CD4-positive, alpha-beta T cell treated with Interleukin-12 subunit alpha and Interleukin-12 subunit beta, for 1 hour (primary cell): ENCODE results near the gene COL7A1.

ENCODE experiments used
- DNase-seq: peaks from one replicate; pipeline ENCODE4 v3.0.0-alpha.2; 2020

The COL7A1 gene

DNA sequence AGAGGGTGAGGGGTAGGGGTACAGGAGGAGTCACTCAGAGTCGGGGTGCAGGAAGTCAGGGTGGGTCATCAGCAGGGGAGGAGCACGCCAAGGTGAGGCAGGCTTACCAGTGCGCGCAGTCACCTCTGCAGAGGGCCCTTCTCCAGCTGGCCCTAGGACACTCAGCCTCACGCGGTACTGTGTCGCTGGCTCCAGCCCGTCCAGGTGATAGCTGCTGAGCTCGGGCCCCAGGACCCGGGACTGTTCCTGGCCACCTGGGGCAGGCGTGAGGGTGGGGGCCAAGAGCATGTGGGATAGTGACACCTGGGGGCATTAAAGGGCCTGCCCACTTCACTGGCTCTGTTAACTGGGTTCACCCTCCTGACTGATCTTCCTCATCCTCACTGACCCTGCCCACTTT lies 7.4 kb downstream of the COL7A1 start:
- DNase-seq = no peak

DNA sequence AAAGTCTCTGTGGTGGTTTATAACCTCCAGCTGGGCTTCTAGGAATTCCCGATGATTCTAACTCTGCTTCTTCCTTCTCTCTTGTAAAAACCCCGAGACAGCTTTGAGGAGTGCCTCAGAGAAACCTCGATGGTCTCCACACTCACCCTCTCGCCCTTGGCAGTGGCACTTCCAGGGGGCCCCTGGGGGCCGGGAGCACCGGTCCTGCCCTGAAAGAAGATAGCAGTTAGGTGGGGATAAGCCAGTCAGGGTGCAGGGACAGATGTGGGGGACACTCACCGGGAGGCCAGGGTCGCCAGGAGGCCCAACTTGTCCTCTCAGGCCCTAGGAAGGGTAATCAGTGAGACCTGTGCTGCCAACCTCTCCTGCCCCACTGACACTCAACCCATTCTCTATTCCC lies 9.7 kb downstream of the COL7A1 start:
- DNase-seq = no peak

DNA sequence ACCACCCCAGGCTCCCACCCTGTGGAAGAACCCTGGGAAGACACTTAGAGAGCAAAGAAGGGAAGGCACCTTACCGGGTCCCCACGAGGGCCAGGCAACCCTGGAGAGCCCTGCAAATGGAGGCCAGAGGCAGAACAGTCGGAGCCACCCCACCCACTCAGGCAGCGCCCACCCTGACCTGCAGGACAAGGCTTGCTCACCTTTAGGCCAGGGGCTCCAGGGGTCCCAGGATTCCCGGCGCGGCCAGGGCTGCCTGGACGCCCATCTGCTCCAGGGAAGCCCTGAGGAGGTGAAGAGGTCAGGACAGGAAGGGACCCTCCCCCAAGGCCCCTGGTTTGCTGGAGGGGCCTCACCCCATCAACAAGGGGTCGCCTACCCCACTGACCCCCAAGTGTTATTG lies 10.3 kb downstream of the COL7A1 start:
- DNase-seq = no peak

DNA sequence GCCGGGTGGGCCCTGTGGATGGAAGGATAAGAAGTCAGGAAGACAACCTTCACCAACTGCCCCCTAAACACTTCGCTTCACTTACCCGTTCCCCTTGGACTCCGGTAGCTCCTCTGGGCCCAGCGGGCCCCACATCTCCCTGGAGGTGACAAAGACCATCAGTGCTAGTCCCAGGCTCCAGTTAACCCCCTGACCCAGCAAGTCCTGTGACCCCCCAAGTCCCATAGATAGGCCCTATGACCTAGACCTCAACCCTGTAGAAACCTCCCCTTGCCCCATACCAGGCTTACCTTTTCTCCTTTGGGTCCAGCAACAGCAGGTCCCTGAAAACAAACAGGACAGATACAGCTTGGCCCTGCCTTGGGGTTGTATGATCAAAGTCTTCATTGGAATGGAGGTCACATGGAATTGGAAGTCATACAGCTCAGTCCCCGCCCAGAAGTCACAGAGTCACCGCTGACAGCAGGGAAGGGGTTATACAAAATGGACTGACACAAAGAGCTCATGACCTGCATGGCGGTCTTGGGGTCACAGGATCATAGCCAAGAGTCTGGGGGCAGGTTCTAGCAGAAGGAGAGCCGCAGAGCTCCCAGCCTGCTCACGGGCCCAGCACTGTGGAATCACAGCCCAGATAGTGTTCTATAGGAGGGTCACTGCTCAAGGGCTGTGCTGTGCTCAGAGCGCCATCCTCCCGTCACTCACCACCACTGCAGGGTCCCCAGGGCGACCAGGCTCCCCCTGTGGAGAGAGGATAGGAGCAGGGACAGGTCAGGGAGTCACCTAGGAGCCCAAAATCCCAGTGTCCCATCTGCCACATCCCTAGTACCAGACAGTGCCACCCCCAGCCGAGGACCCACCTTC lies 13.3 kb downstream of the COL7A1 start:
- DNase-seq = no peak

DNA sequence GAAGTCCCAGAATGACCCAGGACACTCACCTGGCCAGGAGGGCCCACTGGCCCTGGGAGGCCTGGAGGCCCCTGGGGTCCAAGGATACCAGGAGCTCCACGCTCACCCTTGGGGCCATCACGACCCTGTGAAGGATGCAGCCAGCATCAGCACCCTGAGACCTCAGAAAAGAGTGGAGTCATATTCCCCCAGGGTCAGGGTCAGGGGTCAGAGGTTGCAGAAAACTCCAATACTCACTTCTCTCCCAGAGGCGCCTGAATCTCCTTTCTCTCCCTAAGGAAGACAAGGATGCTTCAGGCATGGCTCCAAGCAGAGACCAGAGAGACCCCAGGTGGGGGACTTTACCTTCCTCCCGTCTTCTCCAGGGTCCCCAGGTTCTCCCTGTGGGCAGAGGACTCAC lies 18.5 kb downstream of the COL7A1 start:
- no peak for DNase-seq

DNA sequence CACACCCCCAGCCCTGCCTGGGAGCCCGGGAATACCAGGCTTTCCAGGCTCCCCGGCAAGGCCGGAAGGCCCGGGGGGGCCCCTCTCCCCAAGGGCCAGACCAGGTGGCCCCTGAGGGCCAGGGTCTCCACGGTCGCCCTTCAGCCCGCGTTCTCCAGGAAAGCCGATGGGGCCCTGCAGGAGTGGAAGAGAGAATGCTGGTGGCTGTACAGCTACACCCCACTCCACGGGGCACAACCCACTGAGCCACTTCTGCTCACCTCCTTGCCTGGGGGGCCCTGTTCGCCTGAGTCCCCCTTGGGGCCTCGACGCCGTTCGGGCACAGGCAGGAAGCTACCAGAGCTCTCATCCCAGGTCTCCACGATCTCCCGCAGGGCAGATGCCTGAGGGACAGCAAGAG lies 19.8 kb downstream of the COL7A1 start:
- no peak for DNase-seq

DNA sequence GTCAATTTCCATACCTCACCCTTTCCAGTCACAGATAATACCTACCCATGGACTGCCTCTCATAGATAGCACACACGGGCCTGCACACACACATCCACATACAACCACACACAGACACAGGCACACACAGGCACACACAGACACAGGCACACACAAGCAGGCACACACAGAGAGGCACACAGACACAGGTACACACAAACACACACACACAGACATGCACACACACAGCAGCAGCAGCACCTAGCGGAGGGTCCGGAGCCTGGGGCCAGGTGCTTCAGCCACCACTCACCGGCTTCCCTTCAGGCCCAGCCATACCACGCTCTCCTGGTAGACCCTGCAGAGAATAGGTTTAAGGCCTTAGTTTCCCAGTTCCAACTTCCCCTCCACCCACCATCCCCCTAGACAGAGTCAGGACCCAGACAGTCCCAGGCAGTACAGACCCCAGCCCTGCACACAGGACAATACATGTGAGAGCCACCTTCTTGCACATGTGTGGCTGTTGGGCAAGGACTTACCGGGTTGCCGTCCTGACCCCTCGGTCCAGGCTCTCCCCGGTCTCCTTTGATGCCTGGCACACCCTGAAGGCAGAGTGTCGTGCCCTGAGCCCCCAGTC lies 21.1 kb downstream of the COL7A1 start:
- DNase-seq = no peak

DNA sequence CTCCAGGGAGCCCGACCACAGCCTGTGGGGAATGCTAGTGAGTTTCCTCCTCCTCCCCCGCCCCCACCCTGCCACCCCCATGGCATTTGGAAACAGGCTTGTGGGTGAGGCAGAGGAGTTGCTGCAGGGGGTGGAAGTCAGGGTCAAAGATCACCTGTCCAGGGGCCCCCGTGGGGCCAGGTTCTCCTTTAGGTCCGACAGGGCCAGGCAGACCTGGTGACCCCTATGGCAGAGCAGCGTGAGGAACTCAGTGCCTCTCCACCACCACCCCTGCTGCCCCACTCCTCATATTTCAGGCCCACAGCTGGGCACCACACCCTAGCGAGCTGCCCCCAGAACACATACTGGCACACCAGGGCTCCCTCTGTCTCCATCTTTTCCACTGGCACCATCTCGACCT lies 22.6 kb downstream of the COL7A1 start:
- DNase-seq = no peak

DNA sequence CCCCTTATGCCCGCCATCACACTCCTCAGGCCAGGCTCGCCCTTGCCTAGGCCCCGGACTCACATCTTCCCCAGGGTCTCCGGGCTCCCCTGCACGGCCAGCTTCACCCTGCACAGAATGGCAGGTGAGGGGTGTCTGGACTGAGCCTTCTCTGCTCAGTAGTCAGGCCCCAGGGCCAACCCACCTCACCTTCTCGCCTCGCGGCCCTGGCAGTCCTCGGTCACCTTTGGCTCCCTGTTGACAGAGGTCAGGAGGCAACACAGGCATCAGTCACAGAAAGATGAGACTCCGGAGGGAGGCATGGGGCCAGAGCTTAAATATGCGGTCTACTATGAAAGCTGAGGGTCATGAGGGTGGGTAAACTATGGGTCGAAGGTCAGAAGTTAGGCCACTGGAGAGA lies 23.2 kb downstream of the COL7A1 start:
- DNase-seq = no peak

DNA sequence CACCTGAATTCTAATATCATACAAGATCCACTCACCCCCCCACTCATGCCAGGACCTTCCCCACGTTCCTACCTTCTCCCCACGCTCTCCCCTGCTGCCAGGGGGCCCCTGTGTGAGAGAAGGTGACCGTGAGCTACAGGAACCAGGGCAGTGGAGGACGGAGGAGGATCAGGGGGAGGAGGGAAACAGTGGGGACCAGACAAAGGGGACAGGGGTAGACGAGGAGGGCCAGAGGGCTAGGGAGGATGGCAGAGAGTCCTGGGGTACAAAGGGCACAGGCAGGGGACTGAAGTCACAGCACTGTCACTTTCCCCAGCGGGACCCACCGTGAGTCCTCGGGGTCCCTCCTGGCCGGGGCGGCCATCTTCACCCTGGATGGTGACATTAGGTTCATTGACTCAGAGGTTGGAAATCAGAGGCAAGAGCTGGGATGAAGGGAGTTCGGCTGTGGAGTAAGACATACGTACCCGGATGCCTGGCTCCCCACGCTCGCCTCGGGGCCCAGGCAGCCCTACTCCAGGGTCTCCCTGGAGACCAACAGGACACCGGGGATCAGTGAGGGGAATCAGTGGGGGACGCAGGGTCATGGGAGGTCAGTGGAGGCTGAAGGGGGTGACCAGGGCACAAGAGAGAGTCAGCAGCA lies 25.2 kb downstream of the COL7A1 start:
- DNase-seq = no peak

DNA sequence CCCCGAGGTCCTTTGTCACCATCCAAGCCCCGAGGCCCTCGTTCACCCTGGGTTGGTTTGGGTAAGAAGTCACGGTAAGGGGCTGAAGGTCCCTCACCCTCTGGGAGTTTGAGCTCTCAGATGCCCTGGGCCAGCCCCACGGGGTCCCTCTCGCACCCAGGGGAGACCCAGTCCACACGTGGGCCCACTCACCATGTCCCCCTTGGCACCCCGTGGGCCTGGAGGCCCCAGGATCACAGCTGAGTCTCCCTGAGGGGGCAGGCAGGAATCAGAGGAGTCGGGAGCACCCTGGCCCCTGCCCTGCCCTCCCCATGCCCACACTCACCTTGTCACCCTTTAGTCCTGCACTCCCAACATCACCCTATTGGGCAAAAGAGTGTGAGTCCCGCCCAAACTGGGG lies 25.7 kb downstream of the COL7A1 start:
- no peak for DNase-seq

DNA sequence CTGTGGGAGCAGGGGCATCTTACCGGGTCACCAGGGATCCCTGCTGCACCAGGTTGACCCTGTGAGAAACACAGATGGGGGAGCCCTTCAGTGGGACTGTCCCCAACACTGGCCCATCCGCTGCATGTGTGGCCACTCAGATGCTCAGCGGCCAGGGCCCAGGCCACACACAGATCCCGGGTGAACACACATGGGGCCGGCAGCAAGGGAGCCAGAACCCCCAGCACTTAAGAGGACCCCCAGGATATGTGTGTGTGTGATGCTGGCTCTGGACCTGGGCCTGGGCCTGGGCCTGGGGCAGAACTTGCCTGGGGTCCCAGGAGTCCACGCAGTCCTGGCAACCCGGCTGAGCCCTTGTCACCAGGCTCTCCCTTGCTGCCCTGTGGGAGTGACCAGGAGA lies 26.7 kb downstream of the COL7A1 start:
- DNase-seq = no peak

DNA sequence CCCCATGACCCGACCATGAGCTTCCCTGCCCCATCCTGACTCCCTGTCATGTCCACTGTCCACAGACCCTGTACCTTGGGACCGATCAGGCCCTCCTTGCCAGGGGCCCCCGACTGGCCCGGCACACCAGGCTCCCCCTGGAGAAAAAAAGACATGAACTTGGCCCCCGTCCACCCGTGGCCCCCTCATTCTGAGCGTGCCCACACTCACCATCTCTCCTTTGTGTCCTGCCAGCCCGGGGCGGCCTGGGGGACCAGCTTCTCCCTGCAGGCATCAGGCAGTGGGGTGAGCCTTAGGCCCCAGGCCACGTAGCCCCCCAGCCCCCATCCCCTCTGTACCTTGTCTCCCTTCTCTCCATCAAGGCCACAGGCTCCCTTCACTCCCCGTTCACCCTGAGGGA lies 27.6 kb downstream of the COL7A1 start:
- no peak for DNase-seq

DNA sequence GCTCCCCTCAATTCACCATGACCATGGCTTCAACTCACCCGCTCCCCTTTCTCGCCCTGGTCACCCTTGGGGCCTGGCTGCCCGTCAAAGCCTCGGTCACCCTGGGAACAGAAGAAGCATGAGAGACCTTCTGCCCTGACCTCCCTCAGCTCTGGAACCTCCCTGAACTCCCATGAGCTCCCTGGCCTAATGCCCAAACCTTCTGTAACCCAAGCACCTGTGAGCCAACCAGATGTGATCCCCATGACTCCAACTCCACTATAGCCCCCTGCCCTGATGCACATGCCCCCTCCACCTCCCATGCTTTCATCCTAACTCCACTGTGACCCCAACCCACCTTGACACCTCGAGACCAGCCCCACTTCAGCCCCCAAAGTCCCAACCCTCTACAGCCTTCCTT lies 28.0 kb downstream of the COL7A1 start:
- no peak for DNase-seq

DNA sequence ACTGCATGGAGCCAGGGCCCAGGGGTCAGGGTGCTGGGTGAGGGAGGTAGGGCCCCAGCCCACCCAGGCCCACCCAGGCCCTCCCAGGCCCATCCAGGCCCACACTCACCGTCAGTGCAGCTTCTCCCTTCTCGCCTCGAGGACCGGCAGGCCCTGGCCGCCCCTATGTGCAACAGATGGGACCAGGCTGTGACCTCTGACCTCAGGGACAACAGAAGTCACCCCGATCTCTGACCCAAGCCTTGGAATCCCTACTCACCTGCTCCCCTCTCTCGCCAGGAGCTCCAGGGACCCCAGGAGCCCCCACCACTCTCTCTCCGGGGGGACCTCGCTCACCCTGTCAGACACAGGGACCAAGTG lies 28.7 kb downstream of the COL7A1 start:
- no peak for DNase-seq

DNA sequence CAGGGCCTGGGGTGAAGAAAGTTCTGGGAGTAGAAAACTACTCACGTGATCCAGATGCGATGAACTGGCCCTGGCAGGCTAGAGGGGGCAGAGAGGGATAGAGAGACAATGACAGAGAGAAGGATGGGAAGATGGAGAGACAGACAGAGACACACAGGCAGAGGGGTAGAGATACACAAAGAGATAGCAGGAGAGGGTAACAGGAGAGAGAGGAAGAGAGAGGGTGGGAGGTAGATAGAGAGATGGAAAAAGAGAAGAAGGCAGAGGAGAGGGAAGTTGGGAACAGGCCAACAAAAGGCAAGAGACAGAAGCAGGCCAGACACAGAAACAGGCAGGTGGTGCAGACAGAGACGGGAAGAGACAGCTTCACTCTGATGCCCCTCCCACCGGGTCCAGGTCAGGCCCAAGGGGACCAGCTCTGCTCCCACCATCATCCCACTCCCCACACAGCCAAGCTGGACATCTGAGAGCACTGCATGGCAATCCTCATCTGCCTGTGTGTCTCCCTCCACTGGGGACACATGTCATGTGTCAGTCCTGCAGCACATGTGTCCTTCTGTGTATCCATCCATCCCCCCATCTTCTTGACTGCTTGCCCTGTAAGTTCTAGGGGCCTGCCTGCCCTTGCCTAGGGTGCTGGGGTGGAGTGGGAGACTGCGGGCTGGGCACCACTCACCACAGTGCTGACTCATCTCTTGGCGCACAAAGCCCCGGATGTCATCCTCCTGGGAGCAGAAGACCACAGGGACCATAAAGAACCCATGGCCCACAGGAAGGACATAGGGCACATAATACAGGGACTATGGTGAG lies 29.3 kb downstream of the COL7A1 start:
- DNase-seq = no peak

DNA sequence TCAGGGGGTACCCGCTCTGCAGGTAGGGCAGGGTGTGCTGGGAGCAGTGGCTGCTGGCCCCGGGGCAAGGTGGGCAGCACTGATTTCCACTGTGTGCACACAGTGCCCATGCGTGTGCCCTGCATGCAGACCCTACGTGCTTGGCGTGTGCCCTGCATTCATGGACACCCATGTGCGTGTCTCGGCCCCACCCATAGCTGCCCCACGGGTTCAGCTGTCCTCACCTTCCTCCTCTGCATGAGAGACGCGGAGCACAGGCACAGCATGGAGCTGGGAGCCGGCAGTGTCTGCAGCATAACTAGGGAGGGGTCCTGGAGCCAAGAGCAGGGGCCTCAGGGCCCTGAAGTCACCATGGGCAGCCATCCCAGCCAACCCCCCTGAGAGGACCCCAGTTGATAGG lies 29.9 kb downstream of the COL7A1 start:
- DNase-seq = no peak

DNA sequence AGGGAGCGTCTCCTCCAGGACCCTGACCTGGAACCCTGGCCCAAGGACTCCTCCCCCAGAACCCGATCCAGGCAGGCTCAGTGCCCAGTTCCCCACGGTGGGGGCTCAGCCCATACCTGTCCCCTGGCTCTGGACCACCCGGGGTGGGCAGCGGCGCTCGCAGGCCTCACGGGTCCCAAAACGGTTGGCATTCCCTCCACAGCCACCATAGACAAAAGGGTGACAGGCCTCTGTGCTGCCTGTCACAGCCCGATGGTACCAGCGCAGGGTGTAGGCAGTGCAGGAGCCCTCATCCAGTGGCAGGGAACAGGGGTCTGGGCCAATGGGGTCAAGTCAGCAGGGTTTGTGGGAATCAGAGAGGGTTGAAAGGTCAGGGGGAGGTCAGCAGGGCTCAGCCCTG lies 30.5 kb downstream of the COL7A1 start:
- DNase-seq = no peak

DNA sequence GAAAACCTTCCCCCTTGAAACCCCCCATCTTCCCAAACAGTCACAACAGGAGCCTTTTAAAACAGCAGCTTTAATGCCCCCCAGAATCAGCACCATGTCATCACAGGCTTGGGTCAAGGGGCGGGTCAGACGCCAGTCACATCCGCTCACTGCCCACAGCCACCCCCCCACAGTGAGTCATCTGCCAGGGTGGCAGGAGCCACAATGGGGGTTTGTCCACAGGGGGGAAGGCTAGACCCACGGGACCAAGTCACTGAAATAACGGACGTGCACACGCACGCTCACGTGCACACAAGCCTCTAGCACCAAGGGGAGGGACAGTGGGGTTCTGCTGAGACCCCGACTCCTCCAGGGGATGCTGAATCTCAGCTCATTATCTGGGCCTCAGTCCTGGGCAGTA lies 31.1 kb downstream of the COL7A1 start:
- peak; percentile 61 for DNase-seq

DNA sequence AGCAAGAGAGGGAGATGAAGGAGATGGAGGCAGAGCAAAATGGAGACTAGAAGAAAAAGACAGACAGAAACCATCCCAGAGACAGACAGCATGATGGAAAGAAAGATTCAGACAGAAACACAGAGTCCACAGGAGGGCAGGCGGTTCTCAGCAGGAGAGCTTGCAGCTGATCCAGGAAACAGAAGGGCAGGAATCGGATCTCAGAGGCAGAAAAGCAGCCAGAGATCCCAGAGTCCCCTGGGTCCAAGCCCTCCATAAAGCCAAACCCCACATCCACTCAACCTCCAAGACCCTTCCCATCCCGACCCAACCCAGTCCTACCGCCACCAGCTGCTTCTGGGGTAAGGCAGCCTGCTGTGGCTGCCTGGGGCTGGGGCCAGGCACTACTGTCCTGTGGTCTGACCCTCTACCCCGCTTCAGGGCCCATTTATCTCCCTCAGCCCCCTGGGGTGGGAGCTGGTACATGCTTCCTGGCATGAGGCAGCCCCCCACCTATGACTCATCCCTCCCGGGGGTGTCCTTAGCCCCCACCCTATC lies 31.7 kb downstream of the COL7A1 start, which contains the start of gene UCN2:
Gene UCN2, minus strand, starts transcription at position 400 of the 537 bp plus-strand sequence. CDS start 657 bp downstream, outside the sequence.
- DNase-seq = no peak

DNA sequence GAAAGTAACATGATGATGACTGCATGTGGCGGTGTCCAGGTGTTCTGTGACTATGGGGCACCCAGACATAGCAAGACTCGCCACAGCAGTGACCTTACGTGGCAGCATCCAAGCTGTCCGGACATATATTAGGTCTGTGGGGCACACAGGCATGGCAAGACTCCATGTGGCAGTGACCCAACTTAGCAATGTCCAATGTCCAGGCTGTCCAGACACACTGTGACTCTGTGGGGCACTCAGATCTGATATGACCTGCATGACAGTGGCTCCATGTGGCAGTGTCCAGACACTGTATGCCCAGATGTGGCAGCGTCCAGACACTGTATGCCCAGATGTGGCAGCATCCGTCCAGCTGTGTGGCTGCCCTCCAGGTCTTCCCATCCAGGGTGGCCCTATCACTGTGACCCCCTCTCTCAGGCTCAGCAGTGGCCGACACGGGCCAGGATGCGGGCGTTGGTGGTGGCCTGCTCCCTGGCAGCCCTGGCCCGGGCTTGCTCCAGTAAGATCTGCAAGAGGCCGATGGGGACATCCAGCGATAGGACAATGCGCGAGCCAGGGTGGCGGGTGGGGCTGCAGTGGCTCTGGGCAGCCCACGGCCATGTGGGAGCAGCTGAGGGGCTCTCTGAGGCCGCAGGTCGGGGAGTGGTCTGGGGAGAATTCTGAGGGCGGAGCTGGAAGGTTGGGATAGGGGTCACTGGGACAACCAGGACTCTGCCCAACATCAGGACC lies 32.6 kb downstream of the COL7A1 start:
- DNase-seq = no peak

DNA sequence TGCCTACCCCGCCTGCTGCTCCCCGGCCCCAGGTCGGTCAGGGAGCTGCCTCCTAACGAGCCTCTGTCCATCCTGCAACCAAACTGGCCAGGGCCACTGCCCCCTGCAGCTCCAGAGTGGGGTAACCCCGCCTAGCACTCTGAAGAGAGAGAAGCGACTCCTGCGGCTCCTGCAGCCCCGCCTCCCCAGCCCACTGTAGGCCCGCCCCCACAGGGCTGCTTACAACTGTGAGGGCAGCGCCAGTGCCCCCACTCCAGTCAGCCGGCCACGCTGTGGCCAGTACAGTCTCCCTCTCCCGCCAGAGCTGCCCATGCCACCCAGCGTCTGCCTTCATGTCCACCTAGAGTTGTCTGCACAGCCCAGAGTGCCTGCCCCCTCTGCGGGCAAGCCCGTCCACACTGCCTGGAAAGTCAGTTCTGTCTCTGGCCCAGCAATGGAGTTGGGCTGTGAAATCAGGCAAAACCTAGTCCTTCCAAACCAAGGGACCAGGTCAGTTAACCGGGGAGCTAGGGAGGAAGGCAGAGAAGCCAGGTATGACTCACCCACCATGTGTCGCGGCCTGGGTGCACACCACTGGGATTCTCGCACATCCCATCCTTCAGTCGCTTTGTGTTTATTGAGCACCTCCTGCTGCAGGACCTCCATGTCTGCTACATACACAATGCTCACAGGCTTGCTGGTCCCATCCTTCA lies 33.9 kb downstream of the COL7A1 start:
- no peak for DNase-seq
